ENCODE results near the gene MAPK11. TPM values are rescaled to one million over a fixed set of nuclear protein-coding genes. Genes with fewer than 3 reads are reported as not detected.
A peak's percentile ranks its signal among the peaks of the same experiment; 100 is the strongest.

MAPK11 gene
- total RNA-seq, 1 donor from 2014 or later, result not detected

DNA sequence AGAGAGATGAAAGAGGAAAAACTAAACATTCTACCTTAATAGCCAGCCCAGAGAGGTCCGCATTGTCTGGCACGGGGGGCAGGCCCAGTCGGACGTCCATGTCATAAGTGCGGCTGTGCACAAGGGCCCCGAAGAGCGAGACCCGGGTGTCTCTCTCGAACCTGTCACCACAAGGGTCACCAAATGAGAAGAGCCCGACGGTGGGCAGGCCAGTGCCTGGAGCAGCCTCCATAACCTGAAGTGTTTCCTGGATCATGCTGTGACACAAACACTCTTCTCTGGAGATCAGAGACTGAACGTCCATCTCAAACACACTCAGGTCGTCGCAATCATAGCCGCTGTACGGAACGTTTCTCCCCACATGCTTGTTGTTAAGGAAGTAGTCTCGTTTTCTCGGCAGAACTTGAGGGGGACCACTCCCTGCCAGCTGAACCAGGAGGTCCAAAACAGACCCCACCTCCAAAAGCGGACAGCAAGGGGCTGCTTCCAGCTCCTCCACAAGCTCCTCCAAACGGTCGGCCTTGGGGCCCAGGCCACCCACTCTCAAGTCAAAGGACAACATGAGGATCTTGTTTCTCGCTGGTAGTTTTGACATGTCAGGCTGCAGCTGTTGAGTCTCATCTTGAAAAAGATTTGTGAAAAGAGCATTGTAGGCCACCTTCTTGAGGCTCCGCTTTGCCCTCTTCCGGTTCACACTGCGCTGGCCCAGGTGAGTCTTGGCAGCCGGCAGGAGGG is 26.3 kb downstream of the MAPK11 start:
- Histone ChIP-seq H3K4me3 (peak overlapping the region; percentile 94), H3K4me2 (peak overlapping the region; percentile 93), H2AFZ (replicated peaks) (no peak overlapping the region), H3K36me3 (no peaks in the 10 kb centered on the region), H3K9ac (peak overlapping the region; percentile 81), H3K4me1 (peaks cover 13% of the 10 kb centered on the region), H3K9me3 (ENCODE audit: low read depth) (no peaks in the 10 kb centered on the region), H3F3A (ENCODE audit: low read depth) (peaks cover 22% of the 10 kb centered on the region), H3K27ac (no peak overlapping the region), H3K79me2 (ENCODE audit: low read depth) (peaks cover 58% of the 10 kb centered on the region), H4K20me1 (ENCODE audit: low read depth) (peaks cover 47% of the 10 kb centered on the region), H3K27me3 (no peaks in the 10 kb centered on the region)
- peaks cover 4% of the 10 kb centered on the region for H3K36me3 Mint-ChIP-seq
- H3K4me1 Mint-ChIP-seq, result peaks cover 32% of the 10 kb centered on the region
- H3K9me3 Mint-ChIP-seq, result no peaks in the 10 kb centered on the region
- no peak overlapping the region for H3K27ac Mint-ChIP-seq
- no peak for DNase-seq (ENCODE audit: low spot score)
- peak overlapping the region; percentile 100 for H3K4me3 Mint-ChIP-seq
- TF ChIP-seq, protein P1, sequence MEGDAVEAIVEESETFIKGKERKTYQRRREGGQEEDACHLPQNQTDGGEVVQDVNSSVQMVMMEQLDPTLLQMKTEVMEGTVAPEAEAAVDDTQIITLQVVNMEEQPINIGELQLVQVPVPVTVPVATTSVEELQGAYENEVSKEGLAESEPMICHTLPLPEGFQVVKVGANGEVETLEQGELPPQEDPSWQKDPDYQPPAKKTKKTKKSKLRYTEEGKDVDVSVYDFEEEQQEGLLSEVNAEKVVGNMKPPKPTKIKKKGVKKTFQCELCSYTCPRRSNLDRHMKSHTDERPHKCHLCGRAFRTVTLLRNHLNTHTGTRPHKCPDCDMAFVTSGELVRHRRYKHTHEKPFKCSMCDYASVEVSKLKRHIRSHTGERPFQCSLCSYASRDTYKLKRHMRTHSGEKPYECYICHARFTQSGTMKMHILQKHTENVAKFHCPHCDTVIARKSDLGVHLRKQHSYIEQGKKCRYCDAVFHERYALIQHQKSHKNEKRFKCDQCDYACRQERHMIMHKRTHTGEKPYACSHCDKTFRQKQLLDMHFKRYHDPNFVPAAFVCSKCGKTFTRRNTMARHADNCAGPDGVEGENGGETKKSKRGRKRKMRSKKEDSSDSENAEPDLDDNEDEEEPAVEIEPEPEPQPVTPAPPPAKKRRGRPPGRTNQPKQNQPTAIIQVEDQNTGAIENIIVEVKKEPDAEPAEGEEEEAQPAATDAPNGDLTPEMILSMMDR (IDR thresholded peaks at IDR 0.05), result no peak
- TF ChIP-seq EZH2phosphoT487 (IDR thresholded peaks at IDR 0.05) (no peak), EZH2 (IDR thresholded peaks at IDR 0.05) (no peak)
- H3K27me3 Mint-ChIP-seq (ENCODE audit: insufficient read depth, low read depth), result no peaks in the 10 kb centered on the region

GRCh38 chr22:50242406-50242949 is 27.7 kb downstream of the MAPK11 start:
- H3K4me3 ChIP-seq, result peak overlapping the region; percentile 94
- peaks cover 13% of the 10 kb centered on the region for H3K4me1 ChIP-seq
- no peaks in the 10 kb centered on the region for H3K36me3 ChIP-seq
- H4K20me1 ChIP-seq (ENCODE audit: low read depth), result peaks cover 53% of the 10 kb centered on the region
- peak overlapping the region; percentile 93 for H3K4me2 ChIP-seq
- no peak overlapping the region for H3K27ac ChIP-seq
- TF ChIP-seq, protein P1 (IDR thresholded peaks at IDR 0.05), result no peak
- TF ChIP-seq EZH2 (IDR thresholded peaks at IDR 0.05) (no peak), EZH2phosphoT487 (IDR thresholded peaks at IDR 0.05) (no peak)
- H3K9ac ChIP-seq, result no peak overlapping the region
- Mint-ChIP-seq H3K27ac (no peak overlapping the region), H3K27me3 (ENCODE audit: insufficient read depth, low read depth) (peaks cover 2% of the 10 kb centered on the region), H3K4me3 (peak overlapping the region; percentile 100), H3K4me1 (peaks cover 35% of the 10 kb centered on the region), H3K36me3 (peaks cover 4% of the 10 kb centered on the region), H3K9me3 (no peaks in the 10 kb centered on the region)
- H2AFZ ChIP-seq (replicated peaks), result no peak overlapping the region
- DNase-seq (ENCODE audit: low spot score), result no peak
- H3K79me2 ChIP-seq (ENCODE audit: low read depth), result peaks cover 58% of the 10 kb centered on the region
- peaks cover 18% of the 10 kb centered on the region for H3F3A ChIP-seq (ENCODE audit: low read depth)
- H3K9me3 ChIP-seq (ENCODE audit: low read depth), result no peaks in the 10 kb centered on the region
- H3K27me3 ChIP-seq, result no peaks in the 10 kb centered on the region

DNA sequence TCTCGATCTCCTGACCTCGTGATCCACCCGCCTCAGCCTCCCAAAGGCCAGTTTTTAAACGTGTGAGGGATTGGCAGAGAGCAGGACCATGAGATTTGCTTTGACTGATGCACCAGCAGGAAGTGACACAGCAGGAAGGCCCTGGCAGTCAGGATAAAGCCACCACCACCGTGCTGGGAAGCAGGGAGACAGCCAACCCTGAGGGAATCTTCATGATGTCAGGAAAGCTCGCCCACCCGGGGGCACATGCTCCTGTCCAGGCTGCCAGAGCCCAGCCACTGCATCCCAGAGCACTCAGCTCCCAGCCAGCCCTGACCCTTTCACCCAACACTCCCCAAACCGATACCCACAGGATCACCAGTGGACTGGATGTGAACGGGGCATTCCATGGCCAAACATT is 31.4 kb downstream of the MAPK11 start:
- DNase-seq (ENCODE audit: low spot score), result no peak
- Histone ChIP-seq H3K36me3 (no peaks in the 10 kb centered on the region), H3K27me3 (no peaks in the 10 kb centered on the region), H3K79me2 (ENCODE audit: low read depth) (peaks cover 53% of the 10 kb centered on the region), H3F3A (ENCODE audit: low read depth) (peaks cover 12% of the 10 kb centered on the region), H3K4me1 (peaks cover 9% of the 10 kb centered on the region), H3K4me3 (no peak overlapping the region), H4K20me1 (ENCODE audit: low read depth) (peaks cover 49% of the 10 kb centered on the region), H2AFZ (replicated peaks) (no peak overlapping the region), H3K9me3 (ENCODE audit: low read depth) (no peaks in the 10 kb centered on the region), H3K27ac (no peak overlapping the region), H3K4me2 (no peak overlapping the region), H3K9ac (no peak overlapping the region)
- Mint-ChIP-seq H3K4me3 (no peak overlapping the region), H3K4me1 (peaks cover 33% of the 10 kb centered on the region), H3K9me3 (peaks cover 3% of the 10 kb centered on the region), H3K27ac (no peak overlapping the region), H3K36me3 (peaks cover 14% of the 10 kb centered on the region), H3K27me3 (ENCODE audit: insufficient read depth, low read depth) (peaks cover 6% of the 10 kb centered on the region)
- TF ChIP-seq EZH2phosphoT487 (IDR thresholded peaks at IDR 0.05), result no peak
- TF ChIP-seq, protein P1 (IDR thresholded peaks at IDR 0.05), result no peak
- TF ChIP-seq EZH2 (IDR thresholded peaks at IDR 0.05), result no peak
